GM06990 (cell line): ENCODE results near the gene MANSC1.

ENCODE experiments used
- DNase-seq: peaks from one replicate; pipeline ENCODE4 v3.0.0-alpha.2; 2011; ENCODE audit not compliant: insufficient read length; ENCODE audit errors: extremely low read depth
- H3K27me3 ChIP-seq: replicated peaks from 2 replicates; pipeline ENCODE4 v1.6.0; 2011; ENCODE audit warnings: low read length; ENCODE audit not compliant: control insufficient read depth, insufficient read depth
- H3K36me3 ChIP-seq: 2 replicates; pipeline ENCODE4 v1.5.1; 2011; ENCODE audit warnings: low read length; ENCODE audit not compliant: control insufficient read depth, insufficient read depth
- H3K4me3 ChIP-seq: replicated peaks from 2 replicates; pipeline ENCODE4 v1.5.1; 2011; ENCODE audit warnings: low read depth, mild to moderate bottlenecking, control low read depth, low read length
- CTCF ChIP-seq: IDR thresholded peaks from 2 replicates; pipeline ENCODE4 v1.5.1; 2011; ENCODE audit warnings: low read length, control low read depth, mild to moderate bottlenecking, inconsistent platforms; ENCODE audit not compliant: insufficient read depth, poor library complexity, severe bottlenecking

Gene MANSC1

GRCh38 chr12:12380949-12381593, 31.0 kb upstream of the MANSC1 start:
- TF ChIP-seq CTCF = no peak
- Histone ChIP-seq H3K4me3 (no peak overlapping the region), H3K36me3 (peaks cover 2% of the 10 kb centered on the region; the same call in 1 of the 2 replicates), H3K27me3 (no peaks in the 10 kb centered on the region)
- no peak for DNase-seq

- H3K27me3 ChIP-seq = no peaks in the 10 kb centered on the region
- H3K36me3 ChIP-seq = peaks cover 2% of the 10 kb centered on the region; the same call in 1 of the 2 replicates
- TF ChIP-seq CTCF = no peak
- no peak overlapping the region for H3K4me3 ChIP-seq
- DNase-seq = peak; percentile 18
These were observed 30.0 kb upstream of the MANSC1 start for GRCh38 chr12:12379831-12380730.

- DNase-seq = no peak
- Histone ChIP-seq H3K27me3 (no peaks in the 10 kb centered on the region), H3K36me3 (peaks cover 2% of the 10 kb centered on the region; the same call in 1 of the 2 replicates), H3K4me3 (no peak overlapping the region)
- TF ChIP-seq CTCF = no peak
These were observed 28.6 kb upstream of the MANSC1 start for GRCh38 chr12:12378616-12379015.

- Histone ChIP-seq H3K27me3 (no peaks in the 10 kb centered on the region), H3K4me3 (no peak overlapping the region), H3K36me3 (peaks cover 3% of the 10 kb centered on the region; the same call in 1 of the 2 replicates)
- peak; percentile 54 for TF ChIP-seq CTCF
- peak; percentile 57 for DNase-seq
These were observed 26.8 kb upstream of the MANSC1 start for GRCh38 chr12:12376646-12377448.

- peaks cover 3% of the 10 kb centered on the region; the same call in 1 of the 2 replicates for H3K36me3 ChIP-seq
- TF ChIP-seq CTCF = no peak
- no peak overlapping the region for H3K4me3 ChIP-seq
- DNase-seq = no peak
- no peaks in the 10 kb centered on the region for H3K27me3 ChIP-seq
These were observed 23.1 kb upstream of the MANSC1 start for GRCh38 chr12:12372946-12373722.
